ENCODE data around the gene RFTN2. TPM values are rescaled to one million over a fixed set of nuclear protein-coding genes. Genes with fewer than 3 reads are reported as not detected.

The RFTN2 gene, protein sequence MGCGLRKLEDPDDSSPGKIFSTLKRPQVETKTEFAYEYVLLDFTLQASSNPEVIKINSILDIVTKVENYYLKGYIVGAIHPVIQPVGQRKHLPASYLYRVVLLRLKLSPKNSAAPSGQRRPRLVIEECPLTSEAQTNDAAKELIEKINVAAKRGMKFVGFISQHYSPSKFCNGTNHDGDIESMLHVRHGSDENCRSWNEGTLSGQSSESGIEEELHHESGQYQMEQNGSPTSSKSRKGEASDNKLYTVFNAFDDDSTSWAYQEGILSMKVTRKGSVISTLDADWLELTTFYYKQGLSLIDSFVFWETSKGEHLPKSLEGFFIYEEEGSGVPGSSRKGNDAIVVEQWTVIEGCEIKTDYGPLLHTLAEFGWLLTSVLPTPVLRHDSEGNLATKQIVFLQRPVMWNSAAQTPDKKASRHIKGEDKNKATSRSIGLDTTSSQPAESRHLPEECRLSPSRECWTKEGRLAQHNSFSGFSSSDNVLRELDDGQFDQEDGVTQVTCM
- total RNA-seq (ENCODE audit: low replicate concordance), result 3.1 and 8.2 TPM in 2 replicates

DNA sequence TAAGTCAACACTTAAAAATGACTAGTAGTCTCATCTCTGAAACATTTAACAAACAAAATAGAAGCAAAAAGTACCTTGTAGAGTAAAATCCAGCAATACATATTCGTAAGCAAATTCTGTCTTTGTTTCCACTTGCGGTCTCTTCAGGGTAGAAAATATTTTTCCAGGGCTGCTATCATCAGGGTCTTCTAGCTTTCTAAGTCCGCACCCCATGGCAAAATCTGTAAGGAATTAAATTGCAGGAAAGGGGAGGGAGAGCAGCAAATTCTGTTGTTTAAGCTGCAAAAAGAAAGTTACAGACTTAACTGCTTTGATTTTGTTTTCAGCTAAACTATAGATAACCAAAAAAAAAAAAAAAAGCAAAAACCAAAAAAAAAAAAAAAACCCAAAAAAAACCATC is at the start of gene RFTN2:
TSS of gene RFTN2 (minus strand) at position 342 of the 400 bp plus-strand sequence. CDS start at position 213, 129 bp downstream.
- peaks cover 11% of the 10 kb centered on the region for H3F3A ChIP-seq (ENCODE audit: low read depth)
- H3K4me2 ChIP-seq, result peak within 1 kb of the TSS; percentile 74
- Mint-ChIP-seq H3K9me3 (peaks cover 9% of the 10 kb centered on the region), H3K4me1 (peaks cover 38% of the 10 kb centered on the region), H3K27ac (peak within 1 kb of the TSS; percentile 92), H3K36me3 (peaks cover 11% of the 10 kb centered on the region), H3K4me3 (peak within 1 kb of the TSS; percentile 90), H3K27me3 (ENCODE audit: insufficient read depth, low read depth) (no peaks in the 10 kb centered on the region)
- H4K20me1 ChIP-seq (ENCODE audit: low read depth), result no peaks in the 10 kb centered on the region
- TF ChIP-seq CTCF (IDR thresholded peaks at IDR 0.05), result no peak
- no peak for TF ChIP-seq EZH2 (IDR thresholded peaks at IDR 0.05)
- no peak for TF ChIP-seq EZH2phosphoT487 (IDR thresholded peaks at IDR 0.05)
- no peaks in the 10 kb centered on the region for H3K9me3 ChIP-seq (ENCODE audit: low read depth)
- H3K27me3 ChIP-seq, result no peaks in the 10 kb centered on the region
- peak within 1 kb of the TSS; percentile 40 for H3K4me3 ChIP-seq
- H2AFZ ChIP-seq (replicated peaks), result peak within 1 kb of the TSS; percentile 75
- H3K27ac ChIP-seq, result no peak within 1 kb of the TSS
- no peak for DNase-seq (ENCODE audit: low spot score)
- H3K79me2 ChIP-seq (ENCODE audit: low read depth), result no peaks in the 10 kb centered on the region
- no peaks in the 10 kb centered on the region for H3K36me3 ChIP-seq
- peaks cover 31% of the 10 kb centered on the region for H3K4me1 ChIP-seq
- no peak within 1 kb of the TSS for H3K9ac ChIP-seq

GRCh38 chr2:197717863-197718262 is 42.5 kb upstream of the RFTN2 start:
- DNase-seq (ENCODE audit: low spot score), result no peak
- Histone ChIP-seq H3K4me2 (no peak overlapping the region), H2AFZ (replicated peaks) (no peak overlapping the region), H3K9ac (no peak overlapping the region), H3K36me3 (peaks cover 7% of the 10 kb centered on the region), H3K4me3 (no peak overlapping the region), H4K20me1 (ENCODE audit: low read depth) (no peaks in the 10 kb centered on the region), H3K79me2 (ENCODE audit: low read depth) (no peaks in the 10 kb centered on the region), H3K4me1 (no peaks in the 10 kb centered on the region), H3K9me3 (ENCODE audit: low read depth) (no peaks in the 10 kb centered on the region), H3K27me3 (no peaks in the 10 kb centered on the region), H3F3A (ENCODE audit: low read depth) (no peaks in the 10 kb centered on the region), H3K27ac (no peak overlapping the region)
- Mint-ChIP-seq H3K36me3 (no peaks in the 10 kb centered on the region), H3K4me1 (no peaks in the 10 kb centered on the region), H3K27me3 (ENCODE audit: insufficient read depth, low read depth) (no peaks in the 10 kb centered on the region), H3K9me3 (no peaks in the 10 kb centered on the region), H3K4me3 (no peak overlapping the region), H3K27ac (no peak overlapping the region)
- TF ChIP-seq EZH2phosphoT487 (IDR thresholded peaks at IDR 0.05) (no peak), EZH2 (IDR thresholded peaks at IDR 0.05) (no peak), CTCF (IDR thresholded peaks at IDR 0.05) (no peak)

GRCh38 chr2:197713271-197713670 is 37.9 kb upstream of the RFTN2 start:
- H3K79me2 ChIP-seq (ENCODE audit: low read depth), result peaks cover 23% of the 10 kb centered on the region
- DNase-seq (ENCODE audit: low spot score), result no peak
- Mint-ChIP-seq H3K36me3 (peaks cover 8% of the 10 kb centered on the region), H3K4me3 (no peak overlapping the region), H3K9me3 (no peaks in the 10 kb centered on the region), H3K27me3 (ENCODE audit: insufficient read depth, low read depth) (no peaks in the 10 kb centered on the region), H3K27ac (no peak overlapping the region), H3K4me1 (peaks cover 9% of the 10 kb centered on the region)
- H3K27ac ChIP-seq, result no peak overlapping the region
- H3F3A ChIP-seq (ENCODE audit: low read depth), result peaks cover 6% of the 10 kb centered on the region
- no peak overlapping the region for H2AFZ ChIP-seq (replicated peaks)
- peaks cover 4% of the 10 kb centered on the region for H3K4me1 ChIP-seq
- H4K20me1 ChIP-seq (ENCODE audit: low read depth), result peaks cover 5% of the 10 kb centered on the region
- no peak overlapping the region for H3K9ac ChIP-seq
- no peaks in the 10 kb centered on the region for H3K9me3 ChIP-seq (ENCODE audit: low read depth)
- no peak for TF ChIP-seq EZH2 (IDR thresholded peaks at IDR 0.05)
- no peak for TF ChIP-seq EZH2phosphoT487 (IDR thresholded peaks at IDR 0.05)
- TF ChIP-seq CTCF (IDR thresholded peaks at IDR 0.05), result no peak
- no peak overlapping the region for H3K4me3 ChIP-seq
- H3K27me3 ChIP-seq, result no peaks in the 10 kb centered on the region
- H3K4me2 ChIP-seq, result no peak overlapping the region
- peaks cover 7% of the 10 kb centered on the region for H3K36me3 ChIP-seq
